ENCODE results near the gene TAF10.
A peak's percentile ranks its signal among the peaks of the same experiment; 100 is the strongest.

Gene TAF10

GRCh38 chr11:6622261-6623171 lies 10.5 kb upstream of the TAF10 start:
- Histone ChIP-seq H3K27ac (ENCODE audit: low read depth, low read length, severe bottlenecking) (no peak overlapping the region), H3K9me3 (ENCODE audit: control insufficient read depth, low read length) (no peaks in the 10 kb centered on the region), H3K4me3 (ENCODE audit: extremely low read depth, insufficient read depth, low read length, poor library complexity, severe bottlenecking) (no peak overlapping the region), H3K4me1 (ENCODE audit: control insufficient read depth, insufficient read depth, low read length, poor library complexity, severe bottlenecking) (peaks cover 10% of the 10 kb centered on the region), H3K36me3 (ENCODE audit: control insufficient read depth, insufficient read depth, low read length) (peaks cover 44% of the 10 kb centered on the region)
- 92 to 94% methylated on average over 17 to 19 of the region's 24 CpGs for WGBS, 2 experiments (ENCODE audit: insufficient coverage in 2 of 2)

GRCh38 chr11:6621711-6622211 lies 9.7 kb upstream of the TAF10 start:
- Histone ChIP-seq H3K4me1 (ENCODE audit: control insufficient read depth, insufficient read depth, low read length, poor library complexity, severe bottlenecking) (peaks cover 17% of the 10 kb centered on the region), H3K9me3 (ENCODE audit: control insufficient read depth, low read length) (no peaks in the 10 kb centered on the region), H3K36me3 (ENCODE audit: control insufficient read depth, insufficient read depth, low read length) (peaks cover 41% of the 10 kb centered on the region), H3K4me3 (ENCODE audit: extremely low read depth, insufficient read depth, low read length, poor library complexity, severe bottlenecking) (no peak overlapping the region), H3K27ac (ENCODE audit: low read depth, low read length, severe bottlenecking) (no peak overlapping the region)
- WGBS, 2 experiments (ENCODE audit: insufficient coverage in 2 of 2) = 93 to 97% methylated on average over 15 to 16 of the region's 16 CpGs

- Histone ChIP-seq H3K36me3 (ENCODE audit: control insufficient read depth, insufficient read depth, low read length) (peaks cover 35% of the 10 kb centered on the region), H3K27ac (ENCODE audit: low read depth, low read length, severe bottlenecking) (no peak overlapping the region), H3K4me3 (ENCODE audit: extremely low read depth, insufficient read depth, low read length, poor library complexity, severe bottlenecking) (no peak overlapping the region), H3K9me3 (ENCODE audit: control insufficient read depth, low read length) (no peaks in the 10 kb centered on the region), H3K4me1 (ENCODE audit: control insufficient read depth, insufficient read depth, low read length, poor library complexity, severe bottlenecking) (peaks cover 17% of the 10 kb centered on the region)
- whole genome bisulfite sequencing, 2 experiments (ENCODE audit: insufficient coverage in 2 of 2) = 100% methylated on average over 1 of the region's 1 CpG
Observed at GRCh38 chr11:6620636-6621035, 8.6 kb upstream of the TAF10 start.

GRCh38 chr11:6619004-6619745 lies 7.2 kb upstream of the TAF10 start, which contains the start of gene TPP1:
TSS of gene TPP1 (minus strand) at chr11:6619422. CDS start at chr11:6619400, 22 bp downstream.
- WGBS, 2 experiments (ENCODE audit: insufficient coverage in 2 of 2) = 0 to 1% methylated on average over 12 to 15 of the region's 16 CpGs
- peaks cover 41% of the 10 kb centered on the region for H3K36me3 ChIP-seq (ENCODE audit: control insufficient read depth, insufficient read depth, low read length)
- H3K9me3 ChIP-seq (ENCODE audit: control insufficient read depth, low read length) = no peaks in the 10 kb centered on the region
- peaks cover 17% of the 10 kb centered on the region for H3K4me1 ChIP-seq (ENCODE audit: control insufficient read depth, insufficient read depth, low read length, poor library complexity, severe bottlenecking)
- peak within 1 kb of the TSS; percentile 81 for H3K27ac ChIP-seq (ENCODE audit: low read depth, low read length, severe bottlenecking)
- H3K4me3 ChIP-seq (ENCODE audit: extremely low read depth, insufficient read depth, low read length, poor library complexity, severe bottlenecking) = peak within 1 kb of the TSS; percentile 71

- no peaks in the 10 kb centered on the region for H3K9me3 ChIP-seq (ENCODE audit: control insufficient read depth, low read length)
- peak overlapping the region; percentile 71 for H3K4me3 ChIP-seq (ENCODE audit: extremely low read depth, insufficient read depth, low read length, poor library complexity, severe bottlenecking)
- peaks cover 17% of the 10 kb centered on the region for H3K4me1 ChIP-seq (ENCODE audit: control insufficient read depth, insufficient read depth, low read length, poor library complexity, severe bottlenecking)
- 61 to 66% methylated on average over 11 to 12 of the region's 15 CpGs for whole genome bisulfite sequencing, 2 experiments (ENCODE audit: insufficient coverage in 2 of 2)
- H3K36me3 ChIP-seq (ENCODE audit: control insufficient read depth, insufficient read depth, low read length) = peaks cover 35% of the 10 kb centered on the region
- peak overlapping the region; percentile 81 for H3K27ac ChIP-seq (ENCODE audit: low read depth, low read length, severe bottlenecking)
Observed at GRCh38 chr11:6618117-6619003, 6.3 kb upstream of the TAF10 start.

GRCh38 chr11:6617315-6617781 lies 5.3 kb upstream of the TAF10 start:
- peaks cover 27% of the 10 kb centered on the region for H3K36me3 ChIP-seq (ENCODE audit: control insufficient read depth, insufficient read depth, low read length)
- no peaks in the 10 kb centered on the region for H3K9me3 ChIP-seq (ENCODE audit: control insufficient read depth, low read length)
- H3K4me3 ChIP-seq (ENCODE audit: extremely low read depth, insufficient read depth, low read length, poor library complexity, severe bottlenecking) = no peak overlapping the region
- H3K4me1 ChIP-seq (ENCODE audit: control insufficient read depth, insufficient read depth, low read length, poor library complexity, severe bottlenecking) = peaks cover 25% of the 10 kb centered on the region
- peak overlapping the region; percentile 81 for H3K27ac ChIP-seq (ENCODE audit: low read depth, low read length, severe bottlenecking)
- 97 to 98% methylated on average over 5 of the region's 5 CpGs for WGBS, 2 experiments (ENCODE audit: insufficient coverage in 2 of 2)

GRCh38 chr11:6616596-6617250 lies 4.7 kb upstream of the TAF10 start:
- peaks cover 27% of the 10 kb centered on the region for H3K36me3 ChIP-seq (ENCODE audit: control insufficient read depth, insufficient read depth, low read length)
- WGBS, 2 experiments (ENCODE audit: insufficient coverage in 2 of 2) = 93 to 94% methylated on average over 13 of the region's 14 CpGs
- H3K4me1 ChIP-seq (ENCODE audit: control insufficient read depth, insufficient read depth, low read length, poor library complexity, severe bottlenecking) = peaks cover 25% of the 10 kb centered on the region
- H3K27ac ChIP-seq (ENCODE audit: low read depth, low read length, severe bottlenecking) = no peak overlapping the region
- no peaks in the 10 kb centered on the region for H3K9me3 ChIP-seq (ENCODE audit: control insufficient read depth, low read length)
- no peak overlapping the region for H3K4me3 ChIP-seq (ENCODE audit: extremely low read depth, insufficient read depth, low read length, poor library complexity, severe bottlenecking)

GRCh38 chr11:6615882-6616585 lies 4.0 kb upstream of the TAF10 start:
- 86 to 91% methylated on average over 7 to 8 of the region's 9 CpGs for whole genome bisulfite sequencing, 2 experiments (ENCODE audit: insufficient coverage in 2 of 2)
- Histone ChIP-seq H3K4me3 (ENCODE audit: extremely low read depth, insufficient read depth, low read length, poor library complexity, severe bottlenecking) (no peak overlapping the region), H3K27ac (ENCODE audit: low read depth, low read length, severe bottlenecking) (no peak overlapping the region), H3K36me3 (ENCODE audit: control insufficient read depth, insufficient read depth, low read length) (peaks cover 33% of the 10 kb centered on the region), H3K9me3 (ENCODE audit: control insufficient read depth, low read length) (no peaks in the 10 kb centered on the region), H3K4me1 (ENCODE audit: control insufficient read depth, insufficient read depth, low read length, poor library complexity, severe bottlenecking) (peaks cover 27% of the 10 kb centered on the region)

- Histone ChIP-seq H3K4me3 (ENCODE audit: extremely low read depth, insufficient read depth, low read length, poor library complexity, severe bottlenecking) (no peak overlapping the region), H3K36me3 (ENCODE audit: control insufficient read depth, insufficient read depth, low read length) (peaks cover 43% of the 10 kb centered on the region), H3K4me1 (ENCODE audit: control insufficient read depth, insufficient read depth, low read length, poor library complexity, severe bottlenecking) (peaks cover 35% of the 10 kb centered on the region), H3K27ac (ENCODE audit: low read depth, low read length, severe bottlenecking) (no peak overlapping the region), H3K9me3 (ENCODE audit: control insufficient read depth, low read length) (no peaks in the 10 kb centered on the region)
- 100% methylated on average over 3 to 4 of the region's 5 CpGs for WGBS, 2 experiments (ENCODE audit: insufficient coverage in 2 of 2)
Observed at GRCh38 chr11:6615046-6615445, 3.0 kb upstream of the TAF10 start.

Data from mesodermal cell (in vitro differentiated cells).